Upper lobe of left lung (tissue), 6 donors: ENCODE results near the gene GAPDH. TPM values are rescaled to one million over a fixed set of nuclear protein-coding genes. Genes with fewer than 3 reads are reported as not detected.

Experiments
- ATAC-seq, 2 donors: fragments of 200-7000 bp; cut with Tn5 transposase; one replicate each; pipeline ENCODE4 v1.9.1; 2022; ENCODE audit warnings: mild to moderate bottlenecking in 2 of 2, moderate library complexity in 2 of 2; ENCODE audit not compliant: low FRiP score in 2 of 2
- DNase-seq, 2 donors: peaks; one replicate each; pipeline ENCODE4 v3.0.0-alpha.2; 2019 to 2020
- H3K27ac ChIP-seq, 4 donors: fragments of 200-600 bp; sonication (generic); one replicate each; pipeline ENCODE4 v1.5.1; 2016 to 2019
- H3K27me3 ChIP-seq, 4 donors: fragments of 200-600 bp; sonication (generic); one replicate each; pipeline ENCODE4 v1.5.1; 2017 to 2019
- H3K36me3 ChIP-seq, 4 donors: fragments of 200-600 bp; sonication (generic); one replicate each; pipeline ENCODE4 v1.5.1; 2016 to 2019
- H3K4me1 ChIP-seq, 4 donors: fragments of 200-600 bp; sonication (generic); one replicate each; pipeline ENCODE4 v1.5.1; 2018 to 2019
- H3K4me3 ChIP-seq, 4 donors: fragments of 200-600 bp; sonication (generic); one replicate each; pipeline ENCODE4 v1.5.1; 2017 to 2019; ENCODE audit warnings: mild to moderate bottlenecking in 2 of 4, moderate library complexity in 1 of 4
- H3K9me3 ChIP-seq, 4 donors: fragments of 200-600 bp; sonication (generic); one replicate each; pipeline ENCODE4 v1.5.1; 2018 to 2019
- CTCF ChIP-seq, 6 experiments: fragments of 450-650 bp in 4 of 6; fragments of 200-600 bp in 2 of 6; sonication (generic) in 2 of 6; IDR thresholded peaks; one replicate each; pipeline ENCODE4 v1.5.1; 2016 to 2019; ENCODE audit warnings: antibody characterized with exemption in 6 of 6
- EP300 ChIP-seq, 4 donors: sonication (generic); formaldehyde crosslinking; IDR thresholded peaks; one replicate each; pipeline ENCODE4 v1.5.1; 2017; ENCODE audit warnings: antibody characterized with exemption in 4 of 4, control low read depth in 2 of 4
- POLR2A ChIP-seq, 4 donors: fragments of 450-650 bp; IDR thresholded peaks; one replicate each; pipeline ENCODE4 v1.5.1; 2016 to 2017; ENCODE audit warnings: antibody characterized with exemption in 4 of 4, mild to moderate bottlenecking in 2 of 4
- POLR2AphosphoS5 ChIP-seq, 2 donors: sonication (generic); formaldehyde crosslinking; IDR thresholded peaks; one replicate each; pipeline ENCODE4 v1.5.1; 2017; ENCODE audit warnings: antibody characterized with exemption in 2 of 2
- WGBS, 2 donors: methylation state at CpG; one replicate each; pipeline ENCODE4 v1.1.5; 2017 to 2018; 5-methylcytosine and 5-hydroxymethylcytosine counted together
- total RNA-seq, 6 donors: library from RNA; depleted of rRNA in 4 of 6; stranded (reverse); fragments of >200 nt in 4 of 6; gene quantifications; one replicate each; pipeline versions ENCODE4 v1.1.0 to v1.2.1, GENCODE V29; 2016 to 2021
- donor health status: DM: no; HTN: no; CAD: no; lungs with moderate emphysema.
- donor health status: DM: no; HTN: yes; CAD: no; lungs with severe emphysema.

GAPDH gene
- total RNA-seq, 6 donors from 2014 or later: 442 to 1,402 (median 931) TPM

GRCh38 chr12:6547987-6548386 is 13.7 kb downstream of the GAPDH start:
- peak overlapping the region in 2 of 4 donors; percentile 2 to 64 for H3K27ac ChIP-seq
- WGBS, 2 donors: 76 to 84% methylated on average over 9 of the region's 9 CpGs
- H3K9me3 ChIP-seq: no peaks in the 10 kb centered on the region
- peak overlapping the region in 1 of 4 donors; percentile 16 for H3K4me3 ChIP-seq
- H3K27me3 ChIP-seq: no peaks in the 10 kb centered on the region
- H3K36me3 ChIP-seq: peaks cover 0 to 59% (median 29%) of the 10 kb centered on the region in 4 donors
- DNase-seq: no peak
- no peak for TF ChIP-seq POLR2AphosphoS5 (IDR thresholded peaks at IDR 0.05)
- no peak for TF ChIP-seq EP300 (IDR thresholded peaks at IDR 0.05)
- TF ChIP-seq CTCF (IDR thresholded peaks at IDR 0.05): no peak
- TF ChIP-seq POLR2A (IDR thresholded peaks at IDR 0.05): no peak
- peaks cover 29 to 45% (median 36%) of the 10 kb centered on the region in 4 donors for H3K4me1 ChIP-seq
- peak in 1 of 2 donors; percentile 36 for ATAC-seq

GRCh38 chr12:6548556-6548955 is 14.2 kb downstream of the GAPDH start:
- DNase-seq (peak in 1 of 2 donors; percentile 80), ATAC-seq (no peak)
- no peaks in the 10 kb centered on the region for H3K9me3 ChIP-seq
- H3K4me3 ChIP-seq: peak overlapping the region in 1 of 4 donors; percentile 16
- peak overlapping the region; percentile 2 to 86 (median 62) for H3K27ac ChIP-seq
- TF ChIP-seq CTCF (IDR thresholded peaks at IDR 0.05) (no peak), EP300 (IDR thresholded peaks at IDR 0.05) (no peak), POLR2AphosphoS5 (IDR thresholded peaks at IDR 0.05) (no peak), POLR2A (IDR thresholded peaks at IDR 0.05) (no peak)
- peaks cover 35 to 50% (median 42%) of the 10 kb centered on the region in 4 donors for H3K4me1 ChIP-seq
- peaks cover 0 to 53% (median 29%) of the 10 kb centered on the region in 4 donors for H3K36me3 ChIP-seq
- 81 to 87% methylated on average over 10 to 26 of the region's 26 CpGs for WGBS, 2 donors
- H3K27me3 ChIP-seq: no peaks in the 10 kb centered on the region

GRCh38 chr12:6548966-6549683 is 14.8 kb downstream of the GAPDH start:
- ATAC-seq (peak in 1 of 2 donors; percentile 13), DNase-seq (no peak)
- no peak for TF ChIP-seq POLR2AphosphoS5 (IDR thresholded peaks at IDR 0.05)
- TF ChIP-seq EP300 (IDR thresholded peaks at IDR 0.05): no peak
- TF ChIP-seq CTCF (IDR thresholded peaks at IDR 0.05): no peak
- TF ChIP-seq POLR2A (IDR thresholded peaks at IDR 0.05): no peak
- no peaks in the 10 kb centered on the region for H3K9me3 ChIP-seq
- H3K27ac ChIP-seq: peak overlapping the region; percentile 60 to 89 (median 84)
- peak overlapping the region in 1 of 4 donors; percentile 17 for H3K4me3 ChIP-seq
- H3K36me3 ChIP-seq: peaks cover 0 to 53% (median 28%) of the 10 kb centered on the region in 4 donors
- peaks cover 40 to 56% (median 48%) of the 10 kb centered on the region in 4 donors for H3K4me1 ChIP-seq
- 71 to 74% methylated on average over 15 of the region's 15 CpGs for WGBS, 2 donors
- no peaks in the 10 kb centered on the region for H3K27me3 ChIP-seq

- Histone ChIP-seq H3K36me3 (peaks cover 0 to 49% (median 25%) of the 10 kb centered on the region in 4 donors), H3K4me3 (peak overlapping the region in 1 of 4 donors; percentile 17), H3K27ac (peak overlapping the region; percentile 60 to 89 (median 84)), H3K9me3 (no peaks in the 10 kb centered on the region), H3K27me3 (no peaks in the 10 kb centered on the region), H3K4me1 (peaks cover 46 to 62% (median 54%) of the 10 kb centered on the region in 4 donors)
- no peak for ATAC-seq
- WGBS, 2 donors: 93% methylated on average over 12 to 18 of the region's 18 CpGs
- no peak for DNase-seq
- TF ChIP-seq POLR2A (IDR thresholded peaks at IDR 0.05): no peak
- no peak for TF ChIP-seq EP300 (IDR thresholded peaks at IDR 0.05)
- no peak for TF ChIP-seq POLR2AphosphoS5 (IDR thresholded peaks at IDR 0.05)
- TF ChIP-seq CTCF (IDR thresholded peaks at IDR 0.05): no peak
Observed at GRCh38 chr12:6549684-6550151, 15.4 kb downstream of the GAPDH start.
